ENCODE data around the gene TNIK.

Gene TNIK

GRCh38 chr3:171282041-171282440 is 178.2 kb downstream of the TNIK start:
- DNase-seq (ENCODE audit: low read depth) = no peak

DNA sequence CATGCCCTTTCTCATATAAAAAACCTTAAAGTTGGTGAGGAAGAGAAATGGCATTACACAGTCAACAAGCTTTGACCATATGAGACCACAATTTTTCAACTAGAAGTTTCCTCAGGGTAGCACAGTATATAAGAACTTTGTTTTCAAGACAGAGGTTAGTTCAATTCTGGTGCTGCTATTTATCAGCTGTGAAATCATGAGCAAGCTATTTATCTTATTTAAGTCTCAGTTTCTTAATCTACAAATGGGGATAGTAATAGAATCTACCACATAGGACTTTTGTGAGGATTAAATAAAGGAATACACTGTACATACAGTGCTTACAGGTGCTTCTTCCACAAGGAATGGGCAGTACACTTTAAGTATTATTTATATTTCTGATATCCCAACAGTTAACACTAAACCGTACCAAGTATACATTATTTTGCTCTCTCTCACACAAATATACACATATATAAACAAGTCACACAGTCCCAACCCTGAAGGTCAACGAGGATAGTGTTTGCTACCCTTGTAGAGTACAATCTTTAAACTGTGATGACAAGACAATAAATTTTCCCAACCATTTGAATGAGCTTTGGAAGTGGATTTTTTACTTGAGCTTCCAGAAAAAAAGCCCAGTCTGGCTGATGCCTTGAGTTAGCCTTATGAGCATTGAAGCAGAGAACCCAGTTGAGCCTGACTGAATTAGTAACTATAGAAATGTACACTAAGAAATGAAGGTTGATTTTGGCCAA is 178.8 kb downstream of the TNIK start:
- no peak for DNase-seq (ENCODE audit: low read depth)

- no peak for DNase-seq (ENCODE audit: low read depth)
Observed at GRCh38 chr3:171279972-171280371, 180.2 kb downstream of the TNIK start.

- no peak for DNase-seq (ENCODE audit: low read depth)
Observed at GRCh38 chr3:171278299-171278590, 182.0 kb downstream of the TNIK start.

GRCh38 chr3:171277456-171278298 is 182.5 kb downstream of the TNIK start:
- DNase-seq (ENCODE audit: low read depth) = no peak

- DNase-seq (ENCODE audit: low read depth) = no peak
Observed at GRCh38 chr3:171276923-171277322, 183.3 kb downstream of the TNIK start.

- no peak for DNase-seq (ENCODE audit: low read depth)
Observed at GRCh38 chr3:171274222-171274621, 186.0 kb downstream of the TNIK start.

DNA sequence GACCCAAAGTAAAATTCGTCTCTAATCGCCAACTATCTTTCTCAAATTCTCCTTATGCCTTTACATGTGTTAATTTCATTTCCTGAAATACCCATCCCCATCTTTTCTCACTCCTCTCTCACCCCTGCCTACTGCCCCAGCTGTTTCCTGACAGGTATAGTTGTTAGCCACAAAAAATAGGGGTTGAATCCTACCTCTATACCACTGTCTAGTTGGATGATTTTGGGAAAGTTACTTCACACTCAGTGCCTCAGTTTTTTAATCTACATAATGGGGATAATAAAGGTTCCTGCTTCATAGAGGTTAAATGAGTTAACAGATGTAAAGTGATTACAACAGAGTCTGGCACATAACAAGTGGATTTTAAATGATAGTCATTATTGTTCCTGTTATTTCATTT is 189.7 kb downstream of the TNIK start:
- DNase-seq (ENCODE audit: low read depth) = no peak

DNA sequence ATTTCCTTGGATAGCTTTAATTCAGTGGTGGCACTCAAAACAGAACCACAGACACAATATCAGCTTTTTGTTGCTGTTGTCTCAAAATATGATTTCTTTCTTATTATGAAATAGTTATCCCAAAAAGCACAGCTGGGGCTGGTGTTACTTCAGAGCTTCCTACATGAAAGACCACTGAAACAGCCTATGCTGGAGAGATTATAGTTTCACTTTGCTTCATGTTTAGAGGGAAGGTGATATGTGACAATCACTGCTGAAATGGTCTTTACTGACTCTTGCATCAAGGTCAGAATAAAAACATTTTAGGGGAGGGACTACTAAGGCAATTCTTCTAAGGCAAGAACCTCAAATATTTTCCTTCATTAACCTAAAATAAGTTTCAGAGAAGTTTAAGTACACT is 190.7 kb downstream of the TNIK start:
- no peak for DNase-seq (ENCODE audit: low read depth)

GRCh38 chr3:171268677-171269076 is 191.5 kb downstream of the TNIK start:
- no peak for DNase-seq (ENCODE audit: low read depth)

DNA sequence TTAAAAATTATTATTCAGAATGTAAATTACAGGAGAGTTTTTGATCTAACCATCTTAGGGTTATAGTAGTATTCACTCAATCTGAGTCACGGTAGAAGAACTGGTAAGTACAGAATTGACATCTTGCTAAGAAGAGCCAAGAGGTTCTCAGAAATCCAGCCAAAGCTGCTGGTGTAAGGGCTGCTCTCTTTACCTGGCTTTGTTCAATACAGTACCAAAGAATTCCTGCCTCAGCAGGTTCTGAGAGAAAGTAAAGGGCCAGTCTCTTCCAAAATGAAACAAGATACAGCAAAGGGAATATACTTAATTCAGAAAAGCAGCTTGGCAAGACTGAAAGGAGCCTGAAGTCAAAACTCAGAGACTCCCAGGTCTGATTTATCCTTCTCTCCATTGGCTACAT is 193.1 kb downstream of the TNIK start:
- no peak for DNase-seq (ENCODE audit: low read depth)

- DNase-seq (ENCODE audit: low read depth) = no peak
Observed at GRCh38 chr3:171266740-171267073, 193.5 kb downstream of the TNIK start.

GRCh38 chr3:171266034-171266739 is 194.0 kb downstream of the TNIK start:
- no peak for DNase-seq (ENCODE audit: low read depth)

GRCh38 chr3:171264758-171265157 is 195.4 kb downstream of the TNIK start:
- no peak for DNase-seq (ENCODE audit: low read depth)

GRCh38 chr3:171262431-171262830 is 197.8 kb downstream of the TNIK start:
- DNase-seq (ENCODE audit: low read depth) = no peak

DNA sequence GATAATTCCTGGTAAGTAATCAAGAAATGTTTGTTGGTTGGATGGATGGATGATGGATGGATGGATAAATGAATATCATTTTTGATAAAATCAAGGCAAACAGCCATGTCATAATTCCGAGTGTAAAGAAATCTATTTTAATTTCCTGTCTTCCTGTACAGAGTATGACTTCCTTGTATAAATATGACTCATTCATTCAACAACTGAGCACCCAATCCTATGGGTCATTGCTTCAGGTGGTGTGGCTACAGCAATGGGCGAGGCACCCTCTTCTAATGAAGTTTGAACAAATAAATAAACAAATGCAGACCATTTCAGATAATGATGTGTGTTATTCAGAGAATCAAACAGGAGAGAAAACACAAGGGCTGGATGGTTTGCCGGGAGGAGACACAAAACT is 198.7 kb downstream of the TNIK start:
- DNase-seq (ENCODE audit: low read depth) = no peak

DNA sequence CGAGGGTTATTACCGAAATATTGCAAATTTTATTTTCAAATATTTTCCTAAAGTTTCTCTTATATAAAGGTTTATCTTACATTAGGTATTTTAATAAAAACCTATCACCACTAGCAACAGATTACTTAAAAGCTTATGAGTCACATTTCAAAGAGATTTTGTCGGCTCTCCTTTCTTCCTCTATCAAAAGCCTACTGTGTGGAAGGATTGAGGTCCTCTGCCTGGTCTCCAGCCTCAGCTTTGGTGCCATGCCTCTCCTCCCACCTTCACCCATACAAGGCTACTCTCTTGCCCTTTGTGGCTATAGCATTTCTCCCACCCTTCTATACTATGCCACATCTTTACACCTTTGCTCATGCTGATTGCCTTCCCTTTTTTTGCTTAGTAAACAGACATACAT is 199.3 kb downstream of the TNIK start:
- no peak for DNase-seq (ENCODE audit: low read depth)

DNA sequence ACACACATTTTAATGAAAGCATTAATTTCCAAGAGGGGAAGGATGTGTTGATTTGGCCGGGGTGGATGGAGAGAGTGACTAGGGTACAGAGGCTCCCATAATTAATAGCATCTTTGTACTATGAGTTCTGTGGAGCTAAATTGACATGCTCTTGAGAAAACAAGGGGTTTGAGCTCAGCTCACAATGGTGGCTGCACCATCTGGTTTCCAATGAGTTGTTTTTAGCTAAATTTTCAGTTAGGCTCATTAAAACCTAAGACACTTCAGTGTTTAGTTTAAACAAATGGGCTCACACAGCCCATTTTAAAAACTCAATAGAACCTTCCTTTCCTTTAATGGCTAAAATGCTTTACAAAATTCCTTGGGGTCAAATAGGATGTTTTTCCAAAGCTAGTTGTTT is 199.7 kb downstream of the TNIK start:
- no peak for DNase-seq (ENCODE audit: low read depth)

- DNase-seq (ENCODE audit: low read depth) = no peak
Observed at GRCh38 chr3:171258316-171258715, 201.9 kb downstream of the TNIK start.

DNA sequence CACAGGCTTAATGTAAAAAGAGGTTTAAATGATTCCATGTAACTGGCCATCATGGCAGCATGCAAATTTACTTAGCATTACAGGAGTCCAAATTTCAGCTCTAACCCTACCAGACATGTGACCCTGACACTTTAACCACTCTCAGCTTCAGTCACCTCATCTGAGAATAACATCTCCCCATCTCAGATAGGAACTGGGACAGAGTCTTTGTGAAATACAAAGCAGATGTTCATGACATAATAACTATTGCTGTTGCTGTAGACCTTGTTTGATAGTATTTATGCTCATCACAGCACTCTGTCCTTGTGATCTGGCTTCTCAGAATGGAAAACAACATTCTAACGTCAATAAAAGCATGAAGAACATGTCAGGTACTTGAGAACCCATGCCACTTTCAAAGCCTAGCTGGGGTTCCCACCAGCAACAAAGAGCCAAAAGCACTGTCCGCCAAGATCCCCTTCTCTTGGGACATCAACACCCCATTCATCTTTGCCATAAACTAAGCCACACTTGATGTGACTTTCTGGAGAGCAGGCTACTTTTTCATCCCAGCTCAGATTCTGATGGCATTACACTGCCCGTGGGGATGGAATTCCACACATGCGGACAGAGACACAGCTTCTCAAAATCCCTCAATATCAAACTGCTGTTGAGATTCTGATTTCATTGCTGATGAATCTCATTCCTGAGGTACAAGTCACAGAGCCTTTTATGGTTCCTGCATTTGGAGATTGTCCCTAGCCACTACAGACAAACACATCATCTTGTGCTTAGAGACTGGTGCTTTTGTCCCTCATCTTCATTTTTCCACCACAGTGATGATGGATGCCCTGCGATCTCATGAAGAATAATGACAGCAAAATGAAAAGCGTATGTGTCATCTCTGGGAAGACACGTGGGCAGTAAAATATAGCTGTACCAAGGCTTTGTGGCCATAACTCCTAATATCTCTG is 202.7 kb downstream of the TNIK start:
- no peak for DNase-seq (ENCODE audit: low read depth)

DNA sequence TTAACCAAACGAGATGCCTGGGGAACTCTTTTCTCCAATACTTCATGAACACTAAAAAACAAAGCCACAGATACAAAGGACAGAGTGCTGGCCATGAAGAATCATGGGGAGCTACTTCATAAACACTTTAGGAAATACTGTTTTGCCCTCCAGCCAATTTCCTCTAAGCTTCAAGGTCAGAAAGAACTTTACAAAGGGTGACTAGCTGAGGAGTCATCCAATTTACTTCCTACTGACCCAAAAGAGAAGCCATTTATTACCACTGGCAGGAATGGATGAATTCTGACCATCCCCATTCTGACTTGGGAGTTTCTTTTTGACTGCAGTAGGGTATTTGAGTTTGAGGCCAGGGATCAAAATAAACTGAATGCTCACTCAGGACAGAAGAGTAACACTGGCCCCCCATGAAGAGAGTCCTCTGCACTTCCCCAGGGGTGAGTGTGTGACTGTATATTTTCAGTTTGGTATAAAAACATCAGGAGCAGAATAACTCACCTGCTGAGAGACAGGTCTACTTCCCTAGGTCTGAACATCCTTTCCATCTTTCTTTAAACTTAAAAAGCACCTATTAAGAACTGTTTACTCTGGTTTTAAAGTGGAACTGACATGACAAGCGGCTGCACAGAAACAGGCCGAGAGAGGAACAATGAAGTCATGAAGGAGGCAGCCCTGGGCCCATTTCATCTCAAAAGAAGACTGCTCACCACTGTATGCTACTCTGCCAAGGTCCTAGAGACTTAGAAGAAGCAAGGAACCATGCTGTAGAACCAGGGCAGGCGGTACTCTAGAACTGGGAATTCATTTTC is 203.6 kb downstream of the TNIK start:
- DNase-seq (ENCODE audit: low read depth) = no peak
